Left renal pelvis (tissue), 4 donors: ENCODE measurements around the gene KRT32. TPM values are rescaled to one million over a fixed set of nuclear protein-coding genes. Genes with fewer than 3 reads are reported as not detected.
"Not testable (repeated sequence)": the region's sequence is repeated elsewhere in the genome, so short reads cannot be mapped to it uniquely, and the experiment has no call there.

ENCODE experiments used
- DNase-seq, 4 donors: peaks; one replicate each; pipeline ENCODE4 v3.0.0-alpha.2; 2013; ENCODE audit warnings: low read depth in 4 of 4, low spot score in 3 of 4
- polyA plus RNA-seq, 4 donors: library from polyadenylated mRNA; unstranded; fragments of 120-200 nt; gene quantifications; one replicate each; pipeline ENCODE4 v1.2.1, GENCODE V29; 2013; ENCODE audit not compliant: insufficient read length in 4 of 4

Gene KRT32
- polyA plus RNA-seq, 4 donors = not detected

DNA sequence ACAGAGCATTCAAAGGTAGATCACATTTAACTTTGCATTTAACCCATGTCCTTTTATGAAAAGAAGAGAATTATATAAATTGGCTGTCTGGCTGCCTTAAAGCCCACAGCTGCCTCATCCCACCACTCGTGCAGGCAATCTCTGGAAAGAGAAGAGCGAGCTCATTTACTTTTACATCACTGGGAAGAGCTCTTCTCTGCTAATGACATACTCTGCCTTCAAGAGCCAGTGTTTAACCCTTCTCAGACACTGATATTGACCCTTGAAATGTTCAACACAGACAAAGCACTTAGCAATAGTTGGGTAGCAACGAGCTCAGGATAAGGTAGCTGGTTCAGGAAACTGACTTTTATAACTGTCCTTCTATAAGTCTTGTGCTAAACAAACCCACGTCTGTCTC, 33.2 kb downstream of the KRT32 start:
- no peak for DNase-seq

DNA sequence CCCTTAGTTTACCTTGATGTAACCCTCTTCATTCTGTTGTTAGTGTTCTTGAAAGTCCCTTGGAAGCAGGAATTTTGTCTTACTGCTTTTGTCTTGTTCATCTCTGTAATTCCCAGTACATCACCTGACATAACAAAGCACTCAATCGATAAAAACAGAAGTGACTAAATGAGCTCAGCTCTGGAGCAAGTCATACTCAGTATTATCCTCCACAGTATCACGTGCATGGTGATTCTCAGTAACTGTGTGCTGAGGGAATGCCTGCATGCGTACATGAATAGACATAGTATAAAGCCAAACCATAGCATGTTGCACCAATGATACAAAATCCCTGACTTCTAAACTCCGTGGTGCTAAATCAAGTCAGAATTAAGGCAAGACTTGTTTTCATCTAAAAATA, 33.6 kb downstream of the KRT32 start:
- no peak for DNase-seq

DNA sequence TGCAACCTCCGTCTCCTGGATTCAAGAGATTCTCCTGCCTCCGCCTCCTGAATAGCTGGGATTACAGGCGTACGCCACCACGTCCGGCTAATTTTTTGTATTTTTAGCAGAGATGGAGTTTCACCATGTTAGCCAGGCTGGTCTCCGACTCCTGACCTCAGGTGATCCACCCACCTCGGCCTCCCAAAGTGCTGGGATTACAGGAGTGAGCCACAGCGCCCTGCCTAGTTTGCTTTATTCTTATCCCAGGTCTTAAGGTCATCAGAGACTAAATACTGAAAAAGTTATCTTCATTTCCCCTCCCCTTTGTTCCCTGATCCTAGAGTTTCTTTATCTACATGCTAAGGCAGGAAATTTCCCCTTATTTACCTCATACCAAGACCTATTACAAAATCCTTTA, 36.8 kb downstream of the KRT32 start:
- DNase-seq = not testable (repeated sequence)

DNA sequence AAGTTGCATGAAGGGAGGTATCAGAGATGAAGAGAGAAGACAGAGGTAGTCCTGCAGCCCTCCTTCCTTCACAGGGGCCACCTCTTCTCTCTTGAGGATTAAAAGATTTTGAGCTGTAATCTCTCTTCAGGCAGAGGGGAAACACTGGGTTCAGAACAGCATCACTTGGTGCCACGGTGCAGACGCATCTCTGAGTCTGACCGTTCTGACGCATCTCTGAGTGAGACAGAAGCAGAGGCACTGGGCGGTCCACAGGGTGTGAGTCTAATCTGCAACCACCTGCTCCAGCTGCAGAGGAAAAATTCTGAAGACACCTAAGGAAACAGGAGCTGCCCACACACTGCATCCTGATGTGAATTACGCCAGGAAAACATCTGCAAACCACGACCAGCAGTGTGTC, 37.5 kb downstream of the KRT32 start:
- DNase-seq = no peak

DNA sequence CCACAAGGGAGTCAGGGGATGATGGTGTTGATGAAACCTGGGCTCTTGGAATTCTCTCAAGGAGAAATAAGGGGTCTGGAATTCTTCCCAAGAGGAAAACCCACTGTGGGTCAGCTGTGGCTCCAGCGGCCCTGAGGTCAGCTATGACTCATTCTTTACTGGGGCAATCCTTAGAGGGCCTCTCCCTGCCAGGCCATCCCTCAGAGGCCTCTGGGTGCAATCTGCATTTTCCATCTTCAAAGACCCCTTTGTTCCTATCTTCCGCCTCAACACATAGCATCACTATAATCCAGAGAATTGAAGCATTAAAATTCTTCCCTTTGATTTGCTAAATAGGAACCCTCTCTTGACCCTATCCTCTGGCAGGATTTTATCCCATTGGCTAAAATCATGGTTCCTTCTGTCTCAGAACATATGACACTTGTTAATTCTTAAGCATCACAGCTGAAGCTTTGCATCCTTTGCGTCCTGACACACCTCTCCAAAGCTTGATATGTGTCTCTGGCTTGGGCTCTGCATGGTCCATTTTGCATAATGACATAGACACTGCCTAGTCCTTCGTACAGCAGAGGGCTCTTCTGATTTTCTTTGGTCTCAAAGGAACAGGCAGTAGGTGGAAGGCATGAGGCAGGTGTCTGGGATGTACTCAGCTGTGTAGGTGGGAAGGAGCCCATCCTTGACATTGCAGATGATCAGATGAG, 38.4 kb downstream of the KRT32 start:
- DNase-seq = no peak

DNA sequence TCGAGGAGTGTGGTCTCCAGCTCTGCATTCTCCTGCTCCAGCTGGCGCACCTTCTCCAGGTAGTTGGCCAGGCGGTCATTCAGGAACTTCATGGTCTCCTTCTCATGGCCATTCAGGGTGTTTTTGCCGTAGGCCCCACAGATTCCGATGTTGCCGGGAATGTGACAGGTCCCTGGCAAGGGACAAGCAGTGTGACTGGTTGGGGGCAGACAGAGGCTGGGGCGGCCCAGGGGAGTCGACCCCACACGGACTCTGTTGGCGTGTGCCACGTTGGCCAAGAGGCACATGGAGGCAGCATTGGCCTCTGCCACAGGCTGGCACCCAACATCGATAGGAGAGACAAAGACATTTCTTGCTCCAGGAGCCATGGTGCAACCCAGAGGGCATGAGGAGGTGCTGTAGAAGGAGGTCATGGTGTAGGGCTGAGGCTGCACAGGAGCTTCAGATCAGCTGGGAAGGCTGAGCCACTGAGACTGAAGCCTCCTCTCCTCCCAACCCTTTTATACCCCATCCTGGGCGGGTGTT, 43.0 kb downstream of the KRT32 start, which contains the start of gene KRT37:
Gene KRT37 (minus strand): TSS at position 475 of the 525 bp plus-strand sequence. CDS start 62 bp downstream, at position 413.
- no peak for DNase-seq

DNA sequence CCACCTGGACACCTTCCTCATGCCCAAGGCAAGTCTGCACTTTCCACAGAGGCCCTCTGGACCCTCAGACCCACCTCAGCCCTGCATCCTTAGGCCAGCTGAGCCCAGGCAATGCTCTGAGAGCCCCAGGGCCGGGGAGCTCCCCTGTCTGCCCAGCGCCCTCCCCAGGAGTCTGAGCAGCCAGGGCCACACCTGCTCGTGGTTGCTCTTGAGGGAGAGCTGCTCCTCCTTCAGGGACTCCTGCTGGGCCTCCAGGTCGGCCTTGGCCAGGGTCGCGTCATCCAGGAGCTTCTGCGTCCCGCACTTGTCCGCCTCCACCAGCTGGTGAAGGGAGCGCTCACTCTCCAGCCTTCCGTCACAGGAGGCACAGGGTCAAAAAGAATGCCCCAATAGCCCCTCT, 44.6 kb downstream of the KRT32 start:
- DNase-seq = not testable (repeated sequence)

DNA sequence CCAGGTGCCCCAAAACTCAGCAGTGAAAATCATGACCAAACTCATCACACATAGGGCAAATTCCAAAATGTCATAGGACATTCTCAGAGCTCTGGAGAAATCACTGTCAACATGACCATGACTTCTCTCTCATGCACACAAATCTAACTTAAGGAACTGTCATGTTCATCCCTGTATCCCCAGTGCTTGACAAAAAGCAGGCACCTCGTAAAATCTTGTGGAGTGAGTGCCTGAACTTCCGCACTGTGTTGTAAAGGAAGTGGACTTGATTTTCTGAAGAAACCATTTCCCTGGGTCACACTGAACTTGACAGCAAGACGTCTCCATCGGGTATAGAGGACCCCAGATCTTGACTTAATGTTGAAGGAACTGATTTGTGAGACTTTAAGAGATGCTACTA, 45.6 kb downstream of the KRT32 start:
- DNase-seq = no peak

DNA sequence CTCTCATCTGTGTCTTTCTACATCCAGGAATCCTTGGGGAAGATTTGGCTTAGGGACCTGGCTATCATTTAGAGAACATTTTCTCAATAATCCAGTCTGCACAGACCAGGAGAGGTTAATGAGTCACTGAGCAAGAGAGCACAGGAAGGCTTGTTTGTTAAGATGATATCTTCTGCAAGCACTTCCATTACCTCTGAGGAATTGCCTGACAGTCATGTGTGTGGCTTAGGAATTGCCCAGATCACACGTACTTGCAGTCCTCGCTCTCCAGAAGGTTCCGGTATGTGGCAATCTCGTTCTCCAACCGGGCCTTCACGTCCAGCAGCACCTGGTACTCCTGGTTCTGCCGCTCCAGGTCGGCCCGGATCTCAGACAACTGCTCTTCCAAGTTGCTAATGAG, 46.1 kb downstream of the KRT32 start:
- no peak for DNase-seq

DNA sequence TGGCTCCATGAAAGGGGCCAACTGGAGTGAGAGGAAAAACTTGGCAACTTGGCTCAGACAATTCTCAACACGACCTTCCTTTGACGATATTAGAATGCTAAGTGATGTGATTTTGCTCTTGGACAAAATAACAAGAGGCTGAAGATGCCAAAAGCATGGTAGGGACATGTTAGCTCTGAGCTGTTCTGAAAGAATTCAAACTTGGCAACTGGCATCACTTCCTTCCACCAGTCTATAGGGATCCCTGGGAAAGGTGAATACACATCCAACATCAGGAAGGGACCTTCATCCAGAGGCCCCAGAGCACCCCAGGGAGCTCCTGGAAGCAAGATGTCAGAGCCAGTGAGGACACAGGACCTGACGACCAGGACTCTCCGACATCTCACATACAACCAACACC, 47.1 kb downstream of the KRT32 start:
- DNase-seq = no peak

DNA sequence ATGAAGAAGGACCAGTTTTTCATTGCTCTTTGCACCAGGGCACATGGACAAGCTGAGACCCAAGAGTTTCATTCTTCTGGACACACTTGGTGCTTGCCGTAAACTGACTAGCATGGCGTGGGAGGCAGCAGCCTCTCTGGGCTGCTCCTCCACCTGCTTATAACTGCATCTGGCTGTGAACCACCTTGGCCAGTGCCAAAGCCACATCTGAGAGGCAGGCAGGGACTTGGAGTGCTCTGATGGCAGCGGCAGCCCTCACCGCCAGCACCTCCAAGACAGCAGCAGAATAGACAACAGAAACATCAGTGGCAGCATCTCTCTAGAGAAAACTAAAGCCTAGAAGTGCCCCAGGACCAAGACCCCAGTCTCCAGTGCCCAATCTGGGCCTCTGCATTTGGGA, 47.5 kb downstream of the KRT32 start:
- no peak for DNase-seq

DNA sequence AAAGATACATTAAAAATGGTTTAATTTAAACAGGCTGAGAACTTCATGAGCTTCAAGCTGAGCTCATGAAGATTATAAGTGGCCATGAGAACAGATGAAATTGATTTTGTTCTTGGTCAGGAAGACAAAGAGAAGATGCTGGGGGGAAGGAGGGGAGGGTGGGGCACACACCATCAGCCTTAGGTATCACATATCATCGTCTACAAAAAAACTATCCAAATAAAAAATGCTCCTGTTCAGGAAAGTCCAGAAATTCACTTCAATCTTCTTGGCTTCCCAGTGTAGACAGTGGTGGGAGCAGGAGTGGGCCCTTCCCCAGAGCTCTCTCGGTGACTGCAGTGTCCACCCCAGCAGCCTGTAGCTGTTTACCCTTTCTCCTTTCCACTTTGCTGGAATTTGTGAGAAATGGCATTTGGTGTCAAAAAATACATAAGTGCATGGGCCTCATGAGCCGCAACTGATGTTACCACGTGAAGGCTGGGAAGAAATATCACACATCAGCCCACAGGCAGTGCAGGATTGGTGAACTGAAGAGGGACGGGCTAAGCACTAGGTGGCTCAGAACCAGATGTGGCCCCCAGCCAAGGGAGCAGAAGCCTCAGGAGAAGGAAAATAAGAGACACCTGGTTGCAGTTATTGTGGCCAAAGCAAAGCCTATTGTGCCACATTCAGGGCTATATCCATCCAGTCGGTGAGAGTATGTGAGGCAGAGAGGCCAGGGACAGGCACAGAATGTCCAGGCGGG, 48.9 kb downstream of the KRT32 start:
- no peak for DNase-seq

DNA sequence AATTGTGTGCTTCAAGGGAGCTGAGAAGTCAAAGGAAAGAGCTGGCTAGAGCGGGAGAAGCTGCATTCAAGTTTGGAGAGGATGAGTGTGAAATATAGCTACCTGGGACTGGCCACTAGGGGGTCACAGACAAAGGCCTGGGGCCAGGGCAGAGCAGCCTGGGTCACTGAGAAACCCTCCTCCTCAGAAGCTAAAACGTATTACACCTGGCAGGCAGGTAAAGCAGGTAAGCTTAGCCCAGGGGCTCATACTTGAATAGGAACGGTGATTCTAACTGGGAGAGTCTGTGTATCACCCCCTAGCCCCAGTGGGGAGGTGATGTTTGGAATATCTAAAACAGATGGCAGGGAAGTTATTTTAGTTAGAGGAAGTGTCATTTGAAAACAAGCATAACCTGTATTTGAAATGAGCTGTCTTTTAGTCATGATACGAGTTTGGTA, 49.6 kb downstream of the KRT32 start:
- no peak for DNase-seq

DNA sequence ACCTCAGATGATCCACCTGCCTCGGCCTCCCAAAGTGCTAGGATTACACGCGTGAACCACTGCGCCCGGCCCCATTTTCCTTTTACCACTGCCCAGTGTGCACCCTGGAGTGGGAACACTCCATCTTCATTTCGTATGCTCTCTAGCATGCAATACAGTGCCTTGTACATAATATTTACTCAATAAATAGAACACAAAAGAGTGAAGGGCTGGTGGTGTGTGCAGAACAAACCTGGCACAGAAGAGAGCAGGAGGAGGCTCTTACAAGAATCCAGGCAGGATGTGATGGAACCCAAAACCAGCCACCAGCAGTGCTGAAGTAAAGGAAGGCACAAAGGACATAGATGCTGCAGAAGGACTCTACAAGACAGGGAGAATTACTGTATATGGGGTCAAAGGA, 50.1 kb downstream of the KRT32 start:
- no peak for DNase-seq

DNA sequence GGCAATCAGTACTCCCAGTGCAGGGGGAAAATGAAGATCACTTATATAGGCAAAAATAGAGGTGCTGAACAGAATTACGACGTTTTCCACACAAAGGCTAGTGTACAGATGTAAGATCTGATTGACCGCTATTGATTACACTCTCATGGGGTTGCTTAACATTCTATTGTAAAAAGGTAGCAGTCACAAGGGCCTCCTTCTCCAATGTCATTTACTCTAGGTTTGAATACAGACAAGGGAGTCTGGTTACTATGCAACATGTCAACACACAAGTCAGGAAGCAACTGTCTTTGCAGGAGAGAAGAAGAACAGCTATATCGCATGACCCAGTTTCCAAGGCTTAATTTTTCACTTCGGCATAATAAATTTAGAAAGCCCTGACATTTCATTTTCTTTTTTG, 50.7 kb downstream of the KRT32 start:
- DNase-seq = no peak

DNA sequence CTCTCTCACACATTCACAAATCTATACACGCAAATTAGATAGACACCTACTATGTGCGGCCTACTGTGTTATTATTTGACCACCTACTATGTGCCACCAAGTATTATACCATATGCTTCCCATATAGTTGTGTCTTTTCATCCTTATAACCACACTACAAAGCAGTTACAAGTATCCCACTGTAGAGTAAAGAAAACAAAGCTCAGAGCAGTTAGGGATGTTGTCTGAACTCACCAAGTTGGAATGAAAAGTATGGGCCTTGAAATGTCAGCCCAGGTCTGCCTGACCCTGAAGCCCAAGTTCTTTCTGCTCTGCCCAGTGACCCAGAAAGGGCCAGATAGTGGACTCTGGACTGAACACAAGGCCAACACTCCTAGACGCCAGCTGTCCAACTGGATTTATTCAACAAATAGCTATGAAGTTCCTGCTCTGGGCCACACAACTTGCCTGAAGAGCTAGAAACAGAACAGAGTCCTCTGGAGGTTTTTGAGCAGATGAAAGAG, 51.3 kb downstream of the KRT32 start:
- DNase-seq = no peak

DNA sequence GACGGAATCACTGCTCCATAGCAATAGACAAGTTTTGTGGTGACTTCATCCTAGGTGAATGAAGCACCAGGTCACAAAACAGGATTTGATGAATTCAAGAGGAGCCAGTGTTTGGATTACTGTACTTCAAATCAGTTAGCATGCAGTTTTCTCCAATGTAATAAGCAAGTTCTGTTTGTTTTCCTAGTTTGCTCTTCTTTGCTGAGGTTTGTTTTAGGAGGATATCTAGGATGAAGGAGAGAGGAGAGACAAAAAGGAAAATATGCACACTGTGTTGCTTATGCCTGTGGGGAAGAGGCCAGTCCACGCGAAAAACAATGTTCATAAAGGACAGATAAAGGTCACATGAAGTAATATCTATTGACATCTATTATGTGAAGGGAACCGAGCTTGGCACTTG, 51.8 kb downstream of the KRT32 start:
- DNase-seq = no peak

DNA sequence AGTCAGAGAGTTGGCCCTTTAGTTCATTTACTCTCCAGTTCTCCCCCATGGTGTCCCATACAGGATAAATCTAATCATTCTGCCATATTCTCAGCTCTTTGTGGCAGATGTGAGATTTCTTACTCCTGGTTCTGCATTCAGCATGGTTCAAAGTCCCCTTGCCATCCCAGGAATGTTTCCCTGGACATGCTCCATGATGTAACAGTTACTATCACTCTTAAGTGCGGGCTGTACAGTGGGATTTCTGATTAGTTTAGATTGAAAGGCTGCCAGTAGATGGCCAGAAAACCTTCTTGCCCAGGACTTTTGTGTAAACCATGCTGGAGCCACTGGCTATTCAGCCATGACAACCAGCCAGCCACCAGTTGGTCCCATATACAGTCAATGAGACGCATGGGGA, 53.2 kb downstream of the KRT32 start:
- no peak for DNase-seq

DNA sequence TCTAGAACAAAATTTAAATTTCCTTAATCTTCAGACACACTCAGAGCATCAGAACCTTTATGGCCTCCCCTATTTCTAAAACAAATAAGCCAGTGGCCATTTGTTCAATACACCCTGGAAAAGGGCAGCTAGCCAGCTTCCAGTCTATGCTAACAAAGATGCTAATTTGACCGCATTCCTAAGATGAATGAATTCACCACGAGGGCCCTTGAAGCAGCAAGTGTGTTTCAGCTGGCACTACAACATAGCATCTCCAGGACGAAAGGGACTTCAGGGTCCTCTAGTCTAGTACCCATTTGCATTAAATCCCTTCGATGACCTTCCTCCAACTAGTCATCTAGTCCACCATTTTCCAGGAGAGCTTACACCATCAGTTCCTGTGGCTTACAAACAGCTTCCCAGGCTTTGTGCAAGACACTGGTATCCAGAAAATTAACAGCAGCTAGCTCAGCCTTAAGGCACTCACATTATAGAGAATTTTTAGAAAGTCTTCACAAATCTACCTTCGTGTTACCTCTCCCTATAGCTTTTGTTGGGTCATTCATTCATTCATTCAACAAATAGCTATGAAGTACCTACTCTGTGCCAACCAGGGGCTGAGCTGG, 53.7 kb downstream of the KRT32 start:
- no peak for DNase-seq

DNA sequence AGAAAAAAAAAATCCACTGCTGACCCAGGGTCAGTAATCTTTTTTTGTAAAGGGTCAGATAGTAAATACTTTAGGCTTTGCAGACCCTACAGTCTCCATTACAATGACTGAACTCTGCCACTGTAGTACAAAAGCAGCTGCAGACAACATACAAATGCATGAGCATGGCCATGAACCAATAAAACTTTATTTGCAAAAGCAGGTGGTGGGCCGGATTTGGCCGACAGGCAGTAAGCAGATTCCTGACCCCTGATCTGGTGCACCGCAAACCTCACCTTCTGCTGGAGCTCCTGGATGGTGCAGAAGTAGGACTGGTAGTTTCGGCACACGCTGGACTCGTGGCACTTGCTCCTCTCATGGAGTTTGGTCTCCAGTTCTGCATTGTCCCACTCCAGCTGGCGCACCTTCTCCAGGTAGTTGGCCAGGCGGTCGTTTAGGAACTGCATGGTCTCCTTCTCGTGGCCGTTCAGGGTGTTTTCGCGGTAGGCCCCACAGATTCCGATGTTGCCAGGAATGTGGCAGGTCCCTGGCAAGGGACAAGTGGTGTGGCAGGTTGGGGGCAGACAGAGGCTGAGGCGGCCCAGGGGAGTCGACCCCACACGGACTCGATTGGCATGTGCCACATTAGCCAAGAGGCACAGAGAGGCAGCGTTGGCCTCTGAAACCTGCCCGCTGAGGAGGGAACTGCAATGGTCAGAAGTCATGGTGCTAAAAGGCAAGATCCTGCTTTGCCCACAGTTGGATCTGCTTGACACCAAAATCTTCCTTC, 55.9 kb downstream of the KRT32 start:
- DNase-seq = no peak
